B cell (primary cell): ENCODE results near the gene PMAIP1. TPM values are rescaled to one million over a fixed set of nuclear protein-coding genes. Genes with fewer than 3 reads are reported as not detected.

Source experiments
- ATAC-seq: fragments of 200-7000 bp; cut with Tn5 transposase; one replicate; pipeline ENCODE4 v1.10.0; 2021; ENCODE audit warnings: low read depth, mild to moderate bottlenecking, moderate number of reproducible peaks, moderate library complexity
- CTCF ChIA-PET: fragments of 350-600 bp; sonication (Branson Sonifier 250); formaldehyde crosslinking; loops from one replicate; lab custom pipeline; 2021; ENCODE audit warnings: antibody characterized with exemption, inconsistent platforms; lab: Charles Lee
- POLR2A ChIA-PET: fragments of 350-600 bp; sonication (Branson Sonifier 250); formaldehyde crosslinking; loops from one replicate; lab custom pipeline; 2021; ENCODE audit warnings: antibody characterized with exemption; lab: Charles Lee
- DNase-seq: peaks from one replicate; pipeline ENCODE4 v3.0.0; 2013
- H2AFZ ChIP-seq: 2 replicates; pipeline ENCODE4 v1.6.1; 2012; ENCODE audit warnings: mild to moderate bottlenecking, low read depth, low read length; ENCODE audit not compliant: insufficient read depth, poor library complexity, severe bottlenecking
- H3K27ac ChIP-seq, 2 donors: 1 replicate in 1 of 2; 2 replicates in 1 of 2; pipeline ENCODE4 v1.5.1; 2012 to 2013; ENCODE audit warnings: low read length in 2 of 2, mild to moderate bottlenecking in 2 of 2, moderate library complexity in 1 of 2
- H3K27me3 ChIP-seq, 4 experiments: fragments of 200-600 bp in 1 of 4; sonication (generic) in 1 of 4; replicated peaks in 1 of 4; 1 replicate in 2 of 4; 2 replicates in 2 of 4; pipeline versions ENCODE4 v1.6.1 to v1.7.0; 2013 to 2016; ENCODE audit warnings: low read length in 3 of 4, mild to moderate bottlenecking in 2 of 4, mixed read lengths in 1 of 4, moderate library complexity in 1 of 4; ENCODE audit not compliant: insufficient read depth in 4 of 4, control insufficient read depth in 3 of 4; ENCODE audit errors: control extremely low read depth in 1 of 4
- H3K36me3 ChIP-seq, 2 experiments: replicated peaks in 1 of 2; 1 replicate in 1 of 2; 2 replicates in 1 of 2; pipeline versions ENCODE4 v1.6.1 to v1.7.1; 2013; ENCODE audit warnings: low read length in 1 of 2; ENCODE audit not compliant: insufficient read depth in 2 of 2, control insufficient read depth in 1 of 2; ENCODE audit errors: control extremely low read depth in 1 of 2, extremely low read depth in 1 of 2
- H3K4me1 ChIP-seq, 2 donors: fragments of 200-600 bp in 1 of 2; sonication (generic) in 1 of 2; 1 replicate in 1 of 2; 2 replicates in 1 of 2; pipeline versions ENCODE4 v1.5.1 to v1.6.1; 2013 to 2017; ENCODE audit warnings: low read length in 2 of 2; ENCODE audit not compliant: control insufficient read depth in 2 of 2, insufficient read depth in 2 of 2
- H3K4me2 ChIP-seq: replicated peaks from 2 replicates; pipeline ENCODE3; 2012; ENCODE audit warnings: mild to moderate bottlenecking, low read depth, low read length; ENCODE audit not compliant: poor library complexity, severe bottlenecking
- H3K4me3 ChIP-seq, 5 experiments: fragments of 200-600 bp in 1 of 5; sonication (generic) in 1 of 5; 1 replicate in 3 of 5; 2 replicates in 2 of 5; pipeline versions ENCODE4 v1.5.1 to v1.7.0; 2011 to 2016; ENCODE audit warnings: low read length in 4 of 5, mild to moderate bottlenecking in 4 of 5, low read depth in 2 of 5, control low read depth in 1 of 5, moderate library complexity in 1 of 5; ENCODE audit not compliant: insufficient read depth in 1 of 5; ENCODE audit errors: control extremely low read depth in 1 of 5, extremely low read depth in 1 of 5
- H3K79me2 ChIP-seq: fragments of 200-600 bp; sonication (generic); one replicate; pipeline ENCODE4 v1.6.0; 2016; ENCODE audit warnings: low read length; ENCODE audit not compliant: control insufficient read depth, insufficient read depth
- H3K9ac ChIP-seq: fragments of 200-600 bp; sonication (generic); 2 replicates; pipeline ENCODE4 v1.6.1; 2017; ENCODE audit warnings: mild to moderate bottlenecking, low read length, moderate library complexity
- H3K9me3 ChIP-seq, 3 donors: one replicate each; pipeline versions ENCODE4 v1.6.1 to v1.7.1; 2013; ENCODE audit warnings: low read length in 2 of 3; ENCODE audit not compliant: control insufficient read depth in 2 of 3, insufficient read depth in 1 of 3; ENCODE audit errors: control extremely low read depth in 1 of 3
- H4K20me1 ChIP-seq: 2 replicates; pipeline ENCODE4 v1.6.0; 2012; ENCODE audit warnings: mild to moderate bottlenecking, low read length; ENCODE audit not compliant: insufficient read depth, control insufficient read depth, poor library complexity, severe bottlenecking
- H3K27ac Mint-ChIP-seq: one replicate; pipeline ENCODE4 v1.8.0; 2021; ENCODE audit warnings: mixed read lengths
- H3K27me3 Mint-ChIP-seq: one replicate; pipeline ENCODE4 v1.8.0; 2021; ENCODE audit warnings: mixed read lengths
- H3K4me1 Mint-ChIP-seq: one replicate; pipeline ENCODE4 v1.8.0; 2021; ENCODE audit warnings: mixed read lengths
- H3K4me3 Mint-ChIP-seq: one replicate; pipeline ENCODE4 v1.8.0; 2021; ENCODE audit warnings: mixed read lengths
- H3K9me3 Mint-ChIP-seq: one replicate; pipeline ENCODE4 v1.8.0; 2022; ENCODE audit warnings: mixed read lengths; ENCODE audit not compliant: insufficient read depth
- EZH2 ChIP-seq: IDR thresholded peaks from 2 replicates; pipeline ENCODE4 v1.6.1; 2012; ENCODE audit warnings: borderline replicate concordance, low read depth, mild to moderate bottlenecking, moderate library complexity, low read length; ENCODE audit not compliant: insufficient read depth, poor library complexity, severe bottlenecking
- WGBS: methylation state at CpG from one replicate; pipeline ENCODE4 v1.1.5; 2013; ENCODE audit warnings: missing lambda C conversion rate; ENCODE audit not compliant: insufficient coverage; 5-methylcytosine and 5-hydroxymethylcytosine counted together
- intact Hi-C: fragments of 100-400 bp; cut with micrococcal nuclease; formaldehyde crosslinking; loops from one replicate; pipeline ENCODE4 v1.10.0; 2022
- polyA plus RNA-seq: library from polyadenylated mRNA; depleted of rRNA; stranded (reverse); fragments of >200 nt; gene quantifications from 2 replicates; pipeline ENCODE4 v1.2.3, GENCODE V29; 2012
- total RNA-seq, 2 donors: library from RNA; stranded (reverse); fragments of 120-200 nt in 1 of 2; gene quantifications; 1 replicate in 1 of 2; 2 replicates in 1 of 2; pipeline versions ENCODE4 v1.2.3 to v1.2.4, GENCODE V29; 2013 to 2022
- TF ChIP-seq, protein P1 (sequence below): fragments of 200-600 bp; IDR thresholded peaks from one replicate; pipeline ENCODE4 v1.8.0; 2022; ENCODE audit warnings: antibody characterized with exemption, mild to moderate bottlenecking

PMAIP1 gene
- total and polyA plus RNA-seq, 2 donors (not counting 1 experiment from before 2014, with no cell fraction given), result 67.2 to 89.3 TPM

GRCh38 chr18:59902131-59902992 is 2.6 kb downstream of the PMAIP1 start:
- Histone ChIP-seq H2AFZ (no peak overlapping the region), H3K27me3 (no peaks in the 10 kb centered on the region), H3K4me2 (peak overlapping the region; percentile 89), H3K36me3 (peaks cover 0 to 6% of the 10 kb centered on the region in 2 experiments), H3K9me3 (no peaks in the 10 kb centered on the region), H3K9ac (no peak overlapping the region), H4K20me1 (peaks cover 15% of the 10 kb centered on the region), H3K79me2 (peaks cover 36% of the 10 kb centered on the region), H3K27ac (no peak overlapping the region), H3K4me1 (peaks cover 54 to 62% of the 10 kb centered on the region in 2 donors), H3K4me3 (peak overlapping the region in 1 of 5 experiments; percentile 95)
- DNase-seq, result no peak
- Mint-ChIP-seq H3K4me1 (peaks cover 69% of the 10 kb centered on the region), H3K27ac (peak overlapping the region; percentile 66), H3K4me3 (peak overlapping the region; percentile 98), H3K9me3 (no peaks in the 10 kb centered on the region), H3K27me3 (no peaks in the 10 kb centered on the region)
- WGBS, result 90% methylated on average over 4 of the region's 8 CpGs
- intact Hi-C loops, result no loop called here
- ChIA-PET CTCF (interaction anchor here (1.2 kb wide), 1 partner anchor 51 kb away, joined by 4 read pairs; no protein-coding TSS in a partner anchor), POLR2A (no interaction called here)
- no peak for ATAC-seq
- no peak for TF ChIP-seq EZH2
- TF ChIP-seq, protein P1, sequence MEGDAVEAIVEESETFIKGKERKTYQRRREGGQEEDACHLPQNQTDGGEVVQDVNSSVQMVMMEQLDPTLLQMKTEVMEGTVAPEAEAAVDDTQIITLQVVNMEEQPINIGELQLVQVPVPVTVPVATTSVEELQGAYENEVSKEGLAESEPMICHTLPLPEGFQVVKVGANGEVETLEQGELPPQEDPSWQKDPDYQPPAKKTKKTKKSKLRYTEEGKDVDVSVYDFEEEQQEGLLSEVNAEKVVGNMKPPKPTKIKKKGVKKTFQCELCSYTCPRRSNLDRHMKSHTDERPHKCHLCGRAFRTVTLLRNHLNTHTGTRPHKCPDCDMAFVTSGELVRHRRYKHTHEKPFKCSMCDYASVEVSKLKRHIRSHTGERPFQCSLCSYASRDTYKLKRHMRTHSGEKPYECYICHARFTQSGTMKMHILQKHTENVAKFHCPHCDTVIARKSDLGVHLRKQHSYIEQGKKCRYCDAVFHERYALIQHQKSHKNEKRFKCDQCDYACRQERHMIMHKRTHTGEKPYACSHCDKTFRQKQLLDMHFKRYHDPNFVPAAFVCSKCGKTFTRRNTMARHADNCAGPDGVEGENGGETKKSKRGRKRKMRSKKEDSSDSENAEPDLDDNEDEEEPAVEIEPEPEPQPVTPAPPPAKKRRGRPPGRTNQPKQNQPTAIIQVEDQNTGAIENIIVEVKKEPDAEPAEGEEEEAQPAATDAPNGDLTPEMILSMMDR, result no peak

DNA sequence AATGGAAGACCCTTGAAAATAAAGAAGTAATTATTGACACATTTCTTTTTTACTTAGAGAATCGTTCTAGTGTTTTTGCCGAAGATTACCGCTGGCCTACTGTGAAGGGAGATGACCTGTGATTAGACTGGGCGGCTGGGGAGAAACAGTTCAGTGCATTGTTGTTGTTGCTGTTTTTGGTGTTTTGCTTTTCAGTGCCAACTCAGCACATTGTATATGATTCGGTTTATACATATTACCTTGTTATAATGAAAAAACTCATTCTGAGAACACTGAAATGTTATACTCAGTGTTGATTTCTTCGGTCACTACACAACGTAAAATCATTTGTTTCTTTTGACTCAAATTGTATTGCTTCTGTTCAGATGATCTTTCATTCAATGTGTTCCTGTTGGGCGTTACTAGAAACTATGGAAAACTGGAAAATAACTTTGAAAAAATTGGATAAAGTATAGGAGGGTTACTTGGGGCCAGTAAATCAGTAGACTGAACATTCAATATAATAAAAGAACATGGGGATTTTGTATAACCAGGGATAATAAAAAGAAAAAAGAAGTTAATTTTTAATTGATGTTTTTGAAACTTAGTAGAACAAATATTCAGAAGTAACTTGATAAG is 3.3 kb downstream of the PMAIP1 start:
- peak overlapping the region; percentile 98 for H3K4me3 Mint-ChIP-seq
- no peak overlapping the region for H2AFZ ChIP-seq
- H3K4me3 ChIP-seq, result no peak overlapping the region
- no peak for ATAC-seq
- no peaks in the 10 kb centered on the region for H3K27me3 Mint-ChIP-seq
- H3K4me2 ChIP-seq, result peak overlapping the region; percentile 89
- no peak overlapping the region for H3K27ac ChIP-seq
- peaks cover 15% of the 10 kb centered on the region for H4K20me1 ChIP-seq
- no peak overlapping the region for H3K9ac ChIP-seq
- no peaks in the 10 kb centered on the region for H3K27me3 ChIP-seq
- peaks cover 62 to 69% of the 10 kb centered on the region in 2 donors for H3K4me1 ChIP-seq
- no peaks in the 10 kb centered on the region for H3K9me3 ChIP-seq
- WGBS, result no CpG with 5 or more reads among the region's 8 CpGs
- H3K36me3 ChIP-seq, result peaks cover 0 to 6% of the 10 kb centered on the region in 2 experiments
- peaks cover 36% of the 10 kb centered on the region for H3K79me2 ChIP-seq
- ChIA-PET POLR2A (no interaction called here), CTCF (interaction anchor here (4.8 kb wide), 1 partner anchor 85 kb away, joined by 24 read pairs; no protein-coding TSS in a partner anchor)
- H3K9me3 Mint-ChIP-seq, result no peaks in the 10 kb centered on the region
- intact Hi-C loops, result no loop called here
- TF ChIP-seq, protein P1, result no peak
- H3K27ac Mint-ChIP-seq, result peak overlapping the region; percentile 66
- H3K4me1 Mint-ChIP-seq, result peaks cover 74% of the 10 kb centered on the region
- no peak for DNase-seq
